Measurements from ENCODE around the gene PTCRA. TPM values are rescaled to one million over a fixed set of nuclear protein-coding genes. Genes with fewer than 3 reads are reported as not detected.

Gene PTCRA
- polyA plus RNA-seq, 2 of the 4 experiments (the other 2 are of a cell fraction) = not detected

DNA sequence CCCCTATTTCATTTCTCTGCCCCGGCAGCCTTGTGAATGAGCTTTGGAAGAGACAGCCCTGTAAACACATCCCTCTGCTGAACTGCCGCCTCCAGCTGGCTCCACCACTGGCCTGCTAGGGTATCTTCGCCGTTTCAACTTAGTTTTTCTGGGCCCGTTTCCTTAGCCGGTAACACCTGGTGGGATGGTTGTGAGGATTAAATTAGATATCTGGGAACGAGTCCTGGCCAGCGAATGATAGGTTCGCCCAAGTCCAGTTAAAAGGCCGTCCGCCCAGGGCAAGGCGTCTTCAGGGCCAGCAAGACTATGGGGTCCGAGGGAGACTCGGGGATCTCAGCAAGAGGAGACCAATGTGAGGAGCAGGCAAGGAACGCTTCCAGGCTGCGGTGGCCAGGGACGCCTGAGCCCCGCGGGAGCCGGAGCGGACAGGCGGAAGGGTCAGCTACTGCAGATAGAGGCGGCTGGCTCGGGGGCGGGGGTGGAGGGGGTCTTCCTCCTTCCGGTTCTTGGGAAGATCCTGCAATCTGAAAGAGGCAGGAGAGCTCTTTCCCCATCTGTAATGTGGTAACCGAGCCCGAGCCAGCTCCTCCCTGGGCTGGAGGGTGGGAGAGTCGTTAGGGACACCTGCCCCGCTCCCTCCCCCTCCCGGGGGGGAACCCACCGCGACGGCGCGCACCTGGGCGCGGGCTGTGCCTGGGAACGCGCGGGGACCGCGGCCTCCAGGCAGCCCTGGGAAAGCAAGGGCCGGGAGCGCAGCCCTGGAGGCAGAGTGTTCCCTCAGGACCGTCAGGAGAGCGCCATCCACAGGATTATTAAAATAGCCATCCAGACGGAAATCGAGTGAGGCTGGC lies 4.5 kb upstream of the PTCRA start:
- no peak for ATAC-seq
- Histone ChIP-seq H3K9me3 (no peaks in the 10 kb centered on the region), H3K4me1 (no peaks in the 10 kb centered on the region), H3K4me3 (no peak overlapping the region), H3K4me2 (no peak overlapping the region), H3K27ac (no peak overlapping the region)
- TF ChIP-seq, protein P1, sequence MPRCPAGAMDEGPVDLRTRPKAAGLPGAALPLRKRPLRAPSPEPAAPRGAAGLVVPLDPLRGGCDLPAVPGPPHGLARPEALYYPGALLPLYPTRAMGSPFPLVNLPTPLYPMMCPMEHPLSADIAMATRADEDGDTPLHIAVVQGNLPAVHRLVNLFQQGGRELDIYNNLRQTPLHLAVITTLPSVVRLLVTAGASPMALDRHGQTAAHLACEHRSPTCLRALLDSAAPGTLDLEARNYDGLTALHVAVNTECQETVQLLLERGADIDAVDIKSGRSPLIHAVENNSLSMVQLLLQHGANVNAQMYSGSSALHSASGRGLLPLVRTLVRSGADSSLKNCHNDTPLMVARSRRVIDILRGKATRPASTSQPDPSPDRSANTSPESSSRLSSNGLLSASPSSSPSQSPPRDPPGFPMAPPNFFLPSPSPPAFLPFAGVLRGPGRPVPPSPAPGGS (IDR thresholded peaks at IDR 0.05) = no peak
- TF ChIP-seq, protein P2, sequence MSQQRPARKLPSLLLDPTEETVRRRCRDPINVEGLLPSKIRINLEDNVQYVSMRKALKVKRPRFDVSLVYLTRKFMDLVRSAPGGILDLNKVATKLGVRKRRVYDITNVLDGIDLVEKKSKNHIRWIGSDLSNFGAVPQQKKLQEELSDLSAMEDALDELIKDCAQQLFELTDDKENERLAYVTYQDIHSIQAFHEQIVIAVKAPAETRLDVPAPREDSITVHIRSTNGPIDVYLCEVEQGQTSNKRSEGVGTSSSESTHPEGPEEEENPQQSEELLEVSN (IDR thresholded peaks at IDR 0.05; ENCODE audit: borderline replicate concordance, low read depth) = no peak
- TF ChIP-seq ATOH8 (CRISPR knock-in tag; IDR thresholded peaks at IDR 0.05; ENCODE audit: low read depth) = no peak
- POLR2A ChIA-PET = no interaction called here
- FAIRE-seq = no peak
- DNase-seq (ENCODE audit: low read depth in 1 of 2, low spot score in 1 of 2) = no peak
- 73% methylated on average over 25 of the region's 49 CpGs for WGBS (ENCODE audit: missing lambda C conversion rate)
- CTCF ChIA-PET = interaction anchor here (2.9 kb wide), 1 partner anchor 10 kb away, joined by 12 read pairs; no protein-coding TSS in a partner anchor

DNA sequence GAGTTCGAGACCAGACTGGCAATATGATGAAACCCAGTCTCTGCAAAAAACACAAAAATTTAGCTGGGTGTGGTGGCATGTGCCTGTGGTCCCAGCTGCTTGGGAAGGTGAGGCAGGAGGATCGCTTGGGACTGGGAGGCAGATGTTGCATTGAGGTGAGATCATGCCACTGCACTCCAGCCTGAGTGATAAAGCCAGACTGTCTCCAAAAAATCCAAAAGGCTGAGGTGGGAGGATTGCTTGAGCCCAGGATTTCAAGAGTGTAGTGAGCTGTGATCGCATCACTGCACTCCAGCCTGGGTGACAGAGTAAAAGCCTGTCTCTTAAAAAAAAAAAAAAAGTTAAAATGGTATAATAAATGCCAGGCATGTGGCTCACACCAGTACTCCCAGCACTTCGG lies 1.3 kb upstream of the PTCRA start:
- Histone ChIP-seq H3K4me3 (no peak overlapping the region), H3K9me3 (no peaks in the 10 kb centered on the region), H3K4me2 (no peak overlapping the region), H3K4me1 (no peaks in the 10 kb centered on the region; the same call in 2 of the 3 replicates), H3K27ac (no peak overlapping the region)
- no peak for FAIRE-seq
- TF ChIP-seq, protein P3, sequence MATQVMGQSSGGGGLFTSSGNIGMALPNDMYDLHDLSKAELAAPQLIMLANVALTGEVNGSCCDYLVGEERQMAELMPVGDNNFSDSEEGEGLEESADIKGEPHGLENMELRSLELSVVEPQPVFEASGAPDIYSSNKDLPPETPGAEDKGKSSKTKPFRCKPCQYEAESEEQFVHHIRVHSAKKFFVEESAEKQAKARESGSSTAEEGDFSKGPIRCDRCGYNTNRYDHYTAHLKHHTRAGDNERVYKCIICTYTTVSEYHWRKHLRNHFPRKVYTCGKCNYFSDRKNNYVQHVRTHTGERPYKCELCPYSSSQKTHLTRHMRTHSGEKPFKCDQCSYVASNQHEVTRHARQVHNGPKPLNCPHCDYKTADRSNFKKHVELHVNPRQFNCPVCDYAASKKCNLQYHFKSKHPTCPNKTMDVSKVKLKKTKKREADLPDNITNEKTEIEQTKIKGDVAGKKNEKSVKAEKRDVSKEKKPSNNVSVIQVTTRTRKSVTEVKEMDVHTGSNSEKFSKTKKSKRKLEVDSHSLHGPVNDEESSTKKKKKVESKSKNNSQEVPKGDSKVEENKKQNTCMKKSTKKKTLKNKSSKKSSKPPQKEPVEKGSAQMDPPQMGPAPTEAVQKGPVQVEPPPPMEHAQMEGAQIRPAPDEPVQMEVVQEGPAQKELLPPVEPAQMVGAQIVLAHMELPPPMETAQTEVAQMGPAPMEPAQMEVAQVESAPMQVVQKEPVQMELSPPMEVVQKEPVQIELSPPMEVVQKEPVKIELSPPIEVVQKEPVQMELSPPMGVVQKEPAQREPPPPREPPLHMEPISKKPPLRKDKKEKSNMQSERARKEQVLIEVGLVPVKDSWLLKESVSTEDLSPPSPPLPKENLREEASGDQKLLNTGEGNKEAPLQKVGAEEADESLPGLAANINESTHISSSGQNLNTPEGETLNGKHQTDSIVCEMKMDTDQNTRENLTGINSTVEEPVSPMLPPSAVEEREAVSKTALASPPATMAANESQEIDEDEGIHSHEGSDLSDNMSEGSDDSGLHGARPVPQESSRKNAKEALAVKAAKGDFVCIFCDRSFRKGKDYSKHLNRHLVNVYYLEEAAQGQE (IDR thresholded peaks at IDR 0.05) = no peak
- WGBS (ENCODE audit: missing lambda C conversion rate) = 41% methylated on average over 4 of the region's 4 CpGs
- POLR2A ChIA-PET = no interaction called here
- CTCF ChIA-PET = interaction anchor here (1.1 to 1.8 kb wide), 2 partner anchors 13 to 15 kb away, joined by 5 to 7 read pairs; no protein-coding TSS in a partner anchor
- ATAC-seq = no peak
- no peak for DNase-seq (ENCODE audit: low read depth in 1 of 2, low spot score in 1 of 2)

GRCh38 chr6:42916288-42916687 lies 435 bp downstream of the PTCRA start:
- TF ChIP-seq BHLHE40 (IDR thresholded peaks at IDR 0.05; ENCODE audit: low read depth, low read length) = no peak
- TF ChIP-seq FOSB (CRISPR knock-in tag; IDR thresholded peaks at IDR 0.05) = no peak
- no peak for TF ChIP-seq TFCP2L1 (CRISPR knock-in tag; IDR thresholded peaks at IDR 0.05)
- TF ChIP-seq, protein P4, sequence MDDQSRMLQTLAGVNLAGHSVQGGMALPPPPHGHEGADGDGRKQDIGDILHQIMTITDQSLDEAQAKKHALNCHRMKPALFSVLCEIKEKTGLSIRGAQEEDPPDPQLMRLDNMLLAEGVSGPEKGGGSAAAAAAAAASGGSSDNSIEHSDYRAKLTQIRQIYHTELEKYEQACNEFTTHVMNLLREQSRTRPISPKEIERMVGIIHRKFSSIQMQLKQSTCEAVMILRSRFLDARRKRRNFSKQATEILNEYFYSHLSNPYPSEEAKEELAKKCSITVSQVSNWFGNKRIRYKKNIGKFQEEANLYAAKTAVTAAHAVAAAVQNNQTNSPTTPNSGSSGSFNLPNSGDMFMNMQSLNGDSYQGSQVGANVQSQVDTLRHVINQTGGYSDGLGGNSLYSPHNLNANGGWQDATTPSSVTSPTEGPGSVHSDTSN (IDR thresholded peaks at IDR 0.05) = no peak
- TF ChIP-seq PHF8 (IDR thresholded peaks at IDR 0.05; ENCODE audit: borderline replicate concordance, low read depth) = no peak
- no peak for TF ChIP-seq MAZ (IDR thresholded peaks at IDR 0.05; ENCODE audit: borderline replicate concordance, low read depth, low read length)
- no peak for TF ChIP-seq RNF2 (IDR thresholded peaks at IDR 0.05; ENCODE audit: borderline replicate concordance, low read depth)
- no peak for TF ChIP-seq RARB (CRISPR knock-in tag; IDR thresholded peaks at IDR 0.05)
- TF ChIP-seq EP300 (IDR thresholded peaks at IDR 0.05) = no peak
- no peak for TF ChIP-seq POLR2A (IDR thresholded peaks at IDR 0.05; ENCODE audit: low read length)
- TF ChIP-seq, protein P5, sequence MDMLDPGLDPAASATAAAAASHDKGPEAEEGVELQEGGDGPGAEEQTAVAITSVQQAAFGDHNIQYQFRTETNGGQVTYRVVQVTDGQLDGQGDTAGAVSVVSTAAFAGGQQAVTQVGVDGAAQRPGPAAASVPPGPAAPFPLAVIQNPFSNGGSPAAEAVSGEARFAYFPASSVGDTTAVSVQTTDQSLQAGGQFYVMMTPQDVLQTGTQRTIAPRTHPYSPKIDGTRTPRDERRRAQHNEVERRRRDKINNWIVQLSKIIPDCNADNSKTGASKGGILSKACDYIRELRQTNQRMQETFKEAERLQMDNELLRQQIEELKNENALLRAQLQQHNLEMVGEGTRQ (IDR thresholded peaks at IDR 0.05) = no peak
- no peak for TF ChIP-seq ZNF302 (CRISPR knock-in tag; IDR thresholded peaks at IDR 0.05)
- TF ChIP-seq, protein P3 (IDR thresholded peaks at IDR 0.05) = no peak
- TF ChIP-seq RAD21 (conservative IDR thresholded peaks at IDR 0.05 in 1 of 2, IDR thresholded peaks at IDR 0.05 in 1 of 2) = no peak
- no peak for TF ChIP-seq EHMT2 (IDR thresholded peaks at IDR 0.05; ENCODE audit: low read depth)
- ATAC-seq = peak in 1 of 2 experiments; percentile 47; a peak in 1 of 6 replicates
- no CpG with 5 or more reads among the region's 1 CpG for WGBS (ENCODE audit: missing lambda C conversion rate)
- Histone ChIP-seq H3K4me1 (peaks cover 3% of the 10 kb centered on the region; the same call in 1 of the 3 replicates), H3K4me3 (no peak overlapping the region), H3K27ac (no peak overlapping the region), H3K9me3 (no peaks in the 10 kb centered on the region), H3K4me2 (no peak overlapping the region)
- ChIA-PET POLR2A (no interaction called here), CTCF (interaction anchor here (0.8 kb wide), 1 partner anchor 16 kb away, joined by 4 read pairs; no protein-coding TSS in a partner anchor)
- DNase-seq (ENCODE audit: low read depth in 1 of 2, low spot score in 1 of 2) = no peak
- no peak for FAIRE-seq
